Subcutaneous abdominal adipose tissue (tissue), 5 donors: ENCODE measurements around the gene SLC15A2.

Source experiments
- H3K27ac ChIP-seq: one replicate; pipeline ENCODE4 v1.7.0; 2013; ENCODE audit warnings: low read depth, mild to moderate bottlenecking, inconsistent platforms, low read length, moderate library complexity
- H3K27me3 ChIP-seq, 5 donors: one replicate each; pipeline ENCODE4 v1.7.0; 2013; ENCODE audit warnings: low read length in 5 of 5, inconsistent platforms in 1 of 5; ENCODE audit not compliant: control insufficient read depth in 5 of 5, insufficient read depth in 4 of 5
- H3K36me3 ChIP-seq, 5 donors: one replicate each; pipeline ENCODE4 v1.7.0; 2013; ENCODE audit warnings: low read length in 5 of 5; ENCODE audit not compliant: control insufficient read depth in 5 of 5, insufficient read depth in 5 of 5
- H3K4me1 ChIP-seq, 5 donors: one replicate each; pipeline ENCODE4 v1.7.0; 2013; ENCODE audit warnings: low read length in 5 of 5, mild to moderate bottlenecking in 3 of 5, moderate library complexity in 1 of 5; ENCODE audit not compliant: control insufficient read depth in 5 of 5, insufficient read depth in 5 of 5
- H3K4me3 ChIP-seq, 5 donors: one replicate each; pipeline ENCODE4 v1.7.0; 2013; ENCODE audit warnings: low read length in 5 of 5, low read depth in 1 of 5
- H3K9ac ChIP-seq, 5 donors: one replicate each; pipeline ENCODE4 v1.7.0; 2013; ENCODE audit warnings: low read length in 5 of 5, mild to moderate bottlenecking in 4 of 5, moderate library complexity in 3 of 5
- H3K9me3 ChIP-seq, 5 donors: one replicate each; pipeline ENCODE4 v1.7.0; 2013; ENCODE audit warnings: low read length in 5 of 5; ENCODE audit not compliant: control insufficient read depth in 5 of 5
- donor health status: healthy.
- donor health status: healthy.
- donor health status: healthy.
- donor health status: healthy.
- donor health status: healthy.

The SLC15A2 gene

DNA sequence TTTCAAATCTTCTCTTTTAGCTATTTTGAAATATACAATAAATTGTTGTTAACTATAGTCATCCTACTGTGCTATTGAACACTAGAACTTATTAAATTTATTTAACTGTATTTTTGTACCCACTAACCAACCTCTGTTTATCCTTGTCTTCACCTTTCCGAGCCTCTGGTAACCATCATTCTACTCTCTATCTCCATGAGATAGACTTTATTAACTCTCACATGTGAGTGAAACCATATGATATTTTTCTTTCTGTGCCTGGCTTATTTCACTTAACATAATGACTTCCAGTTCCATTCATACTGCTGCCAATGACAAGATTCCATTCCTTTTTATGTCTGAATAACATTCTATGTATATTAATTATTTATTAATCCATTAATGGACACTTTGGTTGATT, 15.8 kb upstream of the SLC15A2 start:
- H3K4me3 ChIP-seq: no peak overlapping the region
- H3K27ac ChIP-seq: no peak overlapping the region
- H3K27me3 ChIP-seq: no peaks in the 10 kb centered on the region
- H3K9ac ChIP-seq: no peak overlapping the region
- no peaks in the 10 kb centered on the region for H3K36me3 ChIP-seq
- no peaks in the 10 kb centered on the region for H3K4me1 ChIP-seq
- H3K9me3 ChIP-seq: no peaks in the 10 kb centered on the region

GRCh38 chr3:121883507-121883906, 10.7 kb upstream of the SLC15A2 start:
- Histone ChIP-seq H3K4me1 (no peaks in the 10 kb centered on the region), H3K27me3 (no peaks in the 10 kb centered on the region), H3K27ac (no peak overlapping the region), H3K9ac (no peak overlapping the region), H3K9me3 (no peaks in the 10 kb centered on the region), H3K36me3 (no peaks in the 10 kb centered on the region), H3K4me3 (no peak overlapping the region)

- Histone ChIP-seq H3K4me1 (no peaks in the 10 kb centered on the region), H3K9ac (no peak overlapping the region), H3K9me3 (no peaks in the 10 kb centered on the region), H3K4me3 (no peak overlapping the region), H3K27ac (no peak overlapping the region), H3K36me3 (no peaks in the 10 kb centered on the region), H3K27me3 (no peaks in the 10 kb centered on the region)
Observed at GRCh38 chr3:121885386-121885785, 8.8 kb upstream of the SLC15A2 start.

- H3K27ac ChIP-seq: no peak overlapping the region
- no peaks in the 10 kb centered on the region for H3K36me3 ChIP-seq
- peaks cover 0 to 15% (median 13%) of the 10 kb centered on the region in 5 donors for H3K4me1 ChIP-seq
- H3K9me3 ChIP-seq: no peaks in the 10 kb centered on the region
- no peaks in the 10 kb centered on the region for H3K27me3 ChIP-seq
- no peak overlapping the region for H3K4me3 ChIP-seq
- H3K9ac ChIP-seq: no peak overlapping the region
Observed at GRCh38 chr3:121895121-121895520, 920 bp downstream of the SLC15A2 start.

GRCh38 chr3:121895736-121896135, 1.5 kb downstream of the SLC15A2 start:
- no peak overlapping the region for H3K9ac ChIP-seq
- no peak overlapping the region for H3K4me3 ChIP-seq
- no peaks in the 10 kb centered on the region for H3K36me3 ChIP-seq
- no peaks in the 10 kb centered on the region for H3K9me3 ChIP-seq
- no peak overlapping the region for H3K27ac ChIP-seq
- no peaks in the 10 kb centered on the region for H3K27me3 ChIP-seq
- peaks cover 0 to 15% (median 13%) of the 10 kb centered on the region in 5 donors for H3K4me1 ChIP-seq

DNA sequence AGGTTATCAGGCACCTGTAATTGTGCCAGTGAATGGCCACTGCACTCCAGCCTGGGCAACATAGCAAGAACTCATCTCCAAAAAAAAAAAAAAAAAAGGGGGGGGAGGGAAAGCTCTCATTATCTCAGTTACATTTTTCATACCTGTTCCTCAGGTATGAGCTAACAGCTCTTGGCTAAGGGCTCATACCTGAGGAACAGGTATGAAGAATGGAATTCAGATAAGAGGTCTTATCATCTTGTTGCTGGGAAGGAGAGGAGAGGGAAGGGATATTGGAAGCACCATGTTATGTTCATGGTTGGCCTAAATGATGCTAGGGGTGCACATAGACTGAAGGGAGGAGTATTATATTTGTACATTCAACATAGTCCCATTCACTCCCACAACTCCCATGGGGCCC, 2.6 kb downstream of the SLC15A2 start:
- Histone ChIP-seq H3K27ac (no peak overlapping the region), H3K27me3 (no peaks in the 10 kb centered on the region), H3K4me1 (peaks cover 0 to 15% (median 13%) of the 10 kb centered on the region in 5 donors), H3K36me3 (no peaks in the 10 kb centered on the region), H3K4me3 (no peak overlapping the region), H3K9ac (no peak overlapping the region), H3K9me3 (no peaks in the 10 kb centered on the region)

GRCh38 chr3:121897296-121897695, 3.1 kb downstream of the SLC15A2 start:
- H3K27ac ChIP-seq: no peak overlapping the region
- H3K9me3 ChIP-seq: no peaks in the 10 kb centered on the region
- no peaks in the 10 kb centered on the region for H3K27me3 ChIP-seq
- no peak overlapping the region for H3K4me3 ChIP-seq
- H3K36me3 ChIP-seq: no peaks in the 10 kb centered on the region
- H3K9ac ChIP-seq: no peak overlapping the region
- peaks cover 0 to 15% (median 13%) of the 10 kb centered on the region in 5 donors for H3K4me1 ChIP-seq

GRCh38 chr3:121913305-121913990, 19.2 kb downstream of the SLC15A2 start:
- Histone ChIP-seq H3K9ac (no peak overlapping the region), H3K4me3 (no peak overlapping the region), H3K9me3 (no peaks in the 10 kb centered on the region), H3K27me3 (no peaks in the 10 kb centered on the region), H3K36me3 (peaks cover 0 to 3% (median 0%) of the 10 kb centered on the region in 5 donors), H3K27ac (no peak overlapping the region), H3K4me1 (peaks cover 0 to 5% (median 0%) of the 10 kb centered on the region in 5 donors)

DNA sequence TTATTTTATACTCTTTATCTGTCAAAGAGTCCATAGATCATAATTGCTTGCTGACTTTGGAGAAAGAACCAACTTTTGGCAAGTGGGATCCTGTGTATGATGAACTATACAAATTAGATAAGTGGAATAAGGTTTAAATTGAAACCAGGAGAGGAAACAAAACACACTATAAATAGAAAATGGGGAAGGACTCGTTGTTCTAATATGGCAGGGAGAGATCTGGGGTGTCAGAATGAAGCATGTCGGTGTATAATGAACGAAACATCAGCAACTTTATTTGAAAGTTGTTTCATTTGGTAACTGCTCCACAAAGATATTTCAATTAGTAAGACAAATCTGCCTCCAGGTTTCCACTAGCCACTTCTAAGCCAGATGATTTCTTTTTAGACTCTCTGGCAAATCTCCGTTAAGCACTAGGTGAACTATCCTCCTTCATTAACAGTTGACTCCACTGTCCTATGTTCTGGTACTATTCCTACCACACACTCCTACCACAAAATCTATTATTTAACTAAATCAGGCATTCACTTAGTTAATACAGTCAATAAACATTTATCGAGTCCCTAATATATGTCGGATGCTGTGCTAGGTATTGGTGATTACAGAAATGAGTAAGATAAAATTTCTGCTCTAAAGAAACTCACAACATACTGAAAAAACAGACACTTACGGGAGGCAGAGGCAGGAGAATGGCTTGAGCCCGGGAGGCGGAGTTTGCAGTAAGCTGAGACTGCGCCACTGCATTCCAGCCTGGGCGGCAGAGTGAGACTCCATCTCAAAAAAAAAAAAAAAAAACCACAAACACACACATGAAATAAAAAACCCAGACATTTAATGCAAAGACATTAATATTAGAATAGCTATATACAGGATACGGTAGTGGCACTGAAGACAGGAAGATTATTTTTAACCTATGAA, 20.1 kb downstream of the SLC15A2 start:
- Histone ChIP-seq H3K27ac (no peak overlapping the region), H3K36me3 (peaks cover 0 to 6% (median 0%) of the 10 kb centered on the region in 5 donors), H3K27me3 (no peaks in the 10 kb centered on the region), H3K9me3 (no peaks in the 10 kb centered on the region), H3K4me3 (no peak overlapping the region), H3K9ac (no peak overlapping the region), H3K4me1 (peaks cover 0 to 5% (median 0%) of the 10 kb centered on the region in 5 donors)

GRCh38 chr3:121916189-121916588, 22.0 kb downstream of the SLC15A2 start:
- no peaks in the 10 kb centered on the region for H3K9me3 ChIP-seq
- no peak overlapping the region for H3K4me3 ChIP-seq
- peaks cover 0 to 6% (median 0%) of the 10 kb centered on the region in 5 donors for H3K36me3 ChIP-seq
- H3K9ac ChIP-seq: no peak overlapping the region
- peaks cover 0 to 5% (median 0%) of the 10 kb centered on the region in 5 donors for H3K4me1 ChIP-seq
- no peak overlapping the region for H3K27ac ChIP-seq
- no peaks in the 10 kb centered on the region for H3K27me3 ChIP-seq
